CD4-positive, alpha-beta T cell treated with Interleukin-15 for 4 hours (primary cell): ENCODE results near the gene HTR1D.

Source experiments
- DNase-seq: peaks from one replicate; pipeline ENCODE4 v3.0.0-alpha.2; 2020; ENCODE audit warnings: low spot score

The HTR1D gene

DNA sequence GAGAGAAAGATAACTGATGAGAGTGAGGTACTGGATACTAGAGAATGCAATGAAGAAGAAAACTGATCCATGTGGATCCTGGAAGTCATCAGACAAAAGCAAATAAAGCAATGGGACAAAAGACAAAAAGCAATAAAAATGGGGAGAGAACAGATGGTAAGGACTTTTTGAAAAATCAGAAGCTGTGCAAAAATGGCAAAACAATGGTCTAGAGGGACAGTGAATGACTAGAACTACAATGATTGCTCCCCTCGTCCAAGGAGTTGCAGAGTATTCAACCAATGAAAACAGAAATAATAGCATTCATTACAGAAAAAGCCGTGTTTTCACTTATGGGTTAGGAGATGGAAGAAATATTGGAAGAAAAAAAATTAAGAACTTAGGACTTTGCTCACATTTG is 67.2 kb downstream of the HTR1D start:
- no peak for DNase-seq

DNA sequence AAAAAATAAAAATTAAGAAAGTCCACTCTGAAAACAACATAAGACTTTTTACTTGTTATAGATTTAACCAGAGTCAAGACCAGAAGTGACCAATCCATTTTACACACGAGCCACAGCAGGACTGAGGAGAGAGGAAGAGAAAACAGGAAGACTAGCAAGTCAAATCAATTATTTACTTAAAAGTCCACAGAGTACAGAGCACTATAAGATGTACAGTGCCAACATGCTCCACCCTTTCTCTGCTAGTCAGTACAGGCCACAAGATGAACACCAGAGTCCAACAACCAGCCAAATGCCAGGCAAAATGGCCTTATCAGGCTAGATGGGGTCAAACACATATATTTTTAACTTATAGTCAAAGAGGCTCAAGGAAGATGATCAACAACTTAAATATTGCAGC is 68.2 kb downstream of the HTR1D start:
- no peak for DNase-seq

DNA sequence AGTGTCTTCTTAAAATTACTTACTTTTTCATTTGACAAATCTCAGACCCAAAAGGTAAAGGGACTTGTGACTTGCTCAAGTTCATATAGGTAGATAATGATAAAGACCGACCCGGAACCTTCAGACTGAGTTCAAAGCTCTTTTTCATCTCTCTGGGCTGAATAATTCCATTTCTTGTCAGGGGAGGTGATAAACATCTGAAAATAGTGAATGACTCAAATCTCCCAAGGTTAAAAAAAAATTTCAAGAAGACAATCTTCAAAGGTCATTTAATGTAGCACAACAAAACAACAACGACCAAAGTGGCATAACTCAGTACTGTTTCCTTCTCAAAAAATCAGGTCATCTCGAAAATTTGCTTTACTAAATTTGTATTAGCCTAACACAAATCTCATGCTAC is 69.2 kb downstream of the HTR1D start:
- DNase-seq = peak; percentile 53
